GM12874 (cell line): ENCODE data around the gene CCNL1.

ENCODE experiments used
- TF ChIP-seq, protein P1 (sequence below): IDR thresholded peaks from 2 replicates; pipeline ENCODE4 v1.5.1; 2011; ENCODE audit warnings: low read depth, mild to moderate bottlenecking, control low read depth, low read length, moderate library complexity; ENCODE audit not compliant: insufficient read depth

CCNL1 gene

GRCh38 chr3:157174290-157174648 lies 14.3 kb upstream of the CCNL1 start:
- TF ChIP-seq, protein P1, sequence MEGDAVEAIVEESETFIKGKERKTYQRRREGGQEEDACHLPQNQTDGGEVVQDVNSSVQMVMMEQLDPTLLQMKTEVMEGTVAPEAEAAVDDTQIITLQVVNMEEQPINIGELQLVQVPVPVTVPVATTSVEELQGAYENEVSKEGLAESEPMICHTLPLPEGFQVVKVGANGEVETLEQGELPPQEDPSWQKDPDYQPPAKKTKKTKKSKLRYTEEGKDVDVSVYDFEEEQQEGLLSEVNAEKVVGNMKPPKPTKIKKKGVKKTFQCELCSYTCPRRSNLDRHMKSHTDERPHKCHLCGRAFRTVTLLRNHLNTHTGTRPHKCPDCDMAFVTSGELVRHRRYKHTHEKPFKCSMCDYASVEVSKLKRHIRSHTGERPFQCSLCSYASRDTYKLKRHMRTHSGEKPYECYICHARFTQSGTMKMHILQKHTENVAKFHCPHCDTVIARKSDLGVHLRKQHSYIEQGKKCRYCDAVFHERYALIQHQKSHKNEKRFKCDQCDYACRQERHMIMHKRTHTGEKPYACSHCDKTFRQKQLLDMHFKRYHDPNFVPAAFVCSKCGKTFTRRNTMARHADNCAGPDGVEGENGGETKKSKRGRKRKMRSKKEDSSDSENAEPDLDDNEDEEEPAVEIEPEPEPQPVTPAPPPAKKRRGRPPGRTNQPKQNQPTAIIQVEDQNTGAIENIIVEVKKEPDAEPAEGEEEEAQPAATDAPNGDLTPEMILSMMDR: no peak

DNA sequence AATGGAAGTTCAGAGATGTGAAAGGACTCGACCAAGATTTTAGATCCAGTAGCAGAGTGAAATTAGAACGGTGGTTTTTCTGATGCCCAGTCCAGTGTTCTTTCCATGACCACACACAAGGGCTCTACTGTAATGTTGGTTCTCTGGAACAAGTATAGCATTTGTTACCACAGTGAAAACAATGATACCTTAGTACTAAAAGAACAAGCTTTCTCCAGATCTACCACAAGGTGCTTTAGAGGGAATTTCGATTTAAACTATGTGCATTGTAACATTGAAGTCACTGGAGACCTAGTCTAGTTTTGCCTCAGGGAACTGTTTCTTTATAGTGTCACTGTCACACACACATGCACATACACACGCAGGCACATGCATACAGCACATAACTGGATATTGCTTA lies 12.8 kb upstream of the CCNL1 start:
- TF ChIP-seq, protein P1: no peak

DNA sequence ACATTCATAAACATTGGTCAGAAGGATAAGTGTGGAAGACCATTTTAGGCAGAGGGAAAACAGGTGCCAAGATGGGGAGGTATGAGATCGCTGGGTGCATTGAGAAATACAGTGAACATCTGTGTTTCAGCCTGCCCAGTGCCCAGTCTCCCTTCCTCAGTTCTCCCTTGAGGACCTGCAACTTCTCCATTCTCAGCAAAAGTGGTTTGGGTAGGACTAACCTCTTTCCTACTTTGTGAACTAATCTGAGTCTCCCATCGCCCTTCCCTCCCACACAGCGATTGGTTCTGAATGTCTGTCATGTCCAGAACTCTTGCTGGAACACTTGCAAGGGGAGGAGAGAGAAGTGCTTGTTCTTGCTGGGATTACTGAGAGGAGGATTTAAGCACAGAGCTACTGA lies 10.9 kb upstream of the CCNL1 start:
- TF ChIP-seq, protein P1: no peak

DNA sequence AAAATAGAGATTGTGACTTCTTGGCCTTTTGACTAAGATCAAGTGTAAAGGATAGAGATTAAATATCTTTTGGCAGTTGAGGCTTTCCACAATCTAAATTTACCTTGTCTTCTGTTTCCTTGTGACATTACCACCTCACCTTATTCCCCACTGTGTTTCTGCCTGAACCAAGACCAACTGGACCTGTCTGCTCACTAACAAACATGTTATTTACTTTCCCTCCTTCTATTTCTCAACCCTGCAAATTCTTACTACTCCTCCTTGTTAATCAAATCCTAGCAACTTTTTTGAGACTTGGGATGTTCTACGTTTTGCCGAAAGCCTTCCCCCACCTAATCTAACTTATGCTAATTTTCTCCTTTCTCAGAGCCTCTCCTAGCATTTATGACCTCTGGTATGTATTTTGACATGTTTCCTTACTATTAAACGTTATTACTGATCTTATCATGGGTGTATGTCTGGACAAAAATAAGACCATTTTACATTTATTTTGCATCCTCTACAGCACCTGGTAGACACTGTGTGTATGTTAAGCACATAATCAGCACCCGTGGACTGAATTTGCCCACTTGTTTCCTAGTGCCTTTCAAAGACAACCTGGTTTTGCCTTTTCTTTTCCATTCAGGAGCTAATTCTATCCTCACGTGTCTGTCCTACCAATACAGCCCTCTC lies 7.6 kb upstream of the CCNL1 start:
- TF ChIP-seq, protein P1: no peak

- TF ChIP-seq, protein P1: no peak
Observed at GRCh38 chr3:157166561-157166960, 6.6 kb upstream of the CCNL1 start.

- TF ChIP-seq, protein P1: no peak
Observed at GRCh38 chr3:157166115-157166514, 6.2 kb upstream of the CCNL1 start.

GRCh38 chr3:157163217-157163953 lies 3.4 kb upstream of the CCNL1 start:
- TF ChIP-seq, protein P1: no peak
